Spleen (tissue), 11 donors: ENCODE data around the gene HLCS. TPM values are rescaled to one million over a fixed set of nuclear protein-coding genes. Genes with fewer than 3 reads are reported as not detected.

Experiments used
- DNase-seq: peaks from one replicate; pipeline ENCODE4 v3.0.0-alpha.2; 2020
- H3K27ac ChIP-seq, 8 donors: fragments of 200-600 bp; sonication (generic) in 7 of 8; 1 replicate in 4 of 8; 2 replicates in 4 of 8; pipeline versions ENCODE4 v1.5.0 to v1.8.0; 2016 to 2021; ENCODE audit warnings: inconsistent platforms in 4 of 8, mild to moderate bottlenecking in 4 of 8, moderate library complexity in 1 of 8
- H3K27me3 ChIP-seq, 7 donors: fragments of 200-600 bp; sonication (generic) in 6 of 7; replicated peaks in 1 of 7; 1 replicate in 4 of 7; 2 replicates in 3 of 7; pipeline versions ENCODE4 v1.5.0 to v1.8.0; 2016 to 2021; ENCODE audit warnings: inconsistent platforms in 3 of 7, mild to moderate bottlenecking in 1 of 7
- H3K36me3 ChIP-seq, 6 donors: fragments of 200-600 bp; sonication (generic) in 5 of 6; 1 replicate in 4 of 6; 2 replicates in 2 of 6; pipeline versions ENCODE4 v1.5.0 to v1.8.0; 2016 to 2021; ENCODE audit warnings: inconsistent platforms in 2 of 6
- H3K4me1 ChIP-seq, 6 donors: fragments of 200-600 bp; sonication (generic) in 5 of 6; 1 replicate in 3 of 6; 2 replicates in 3 of 6; pipeline versions ENCODE4 v1.5.0 to v1.8.0; 2016 to 2021; ENCODE audit warnings: inconsistent platforms in 3 of 6
- H3K4me3 ChIP-seq, 8 donors: fragments of 200-600 bp; sonication (generic) in 7 of 8; 1 replicate in 4 of 8; 2 replicates in 4 of 8; pipeline versions ENCODE4 v1.5.0 to v1.8.0; 2016 to 2021; ENCODE audit warnings: inconsistent platforms in 4 of 8, mild to moderate bottlenecking in 4 of 8, moderate library complexity in 2 of 8
- H3K9me3 ChIP-seq, 8 donors: fragments of 200-600 bp; sonication (generic) in 7 of 8; 1 replicate in 4 of 8; 2 replicates in 4 of 8; pipeline versions ENCODE4 v1.5.0 to v1.8.0; 2016 to 2021; ENCODE audit warnings: inconsistent platforms in 4 of 8
- POLR2A ChIP-seq, 3 donors: fragments of 450-650 bp; IDR thresholded peaks; one replicate each; pipeline ENCODE4 v1.5.1; 2017; ENCODE audit warnings: antibody characterized with exemption in 3 of 3, mild to moderate bottlenecking in 1 of 3
- POLR2AphosphoS5 ChIP-seq, 3 donors: sonication (generic); formaldehyde crosslinking; IDR thresholded peaks; one replicate each; pipeline ENCODE4 v1.5.1; 2017; ENCODE audit warnings: antibody characterized with exemption in 3 of 3
- WGBS, 5 donors: extraction: QIAGEN DNeasy Blood & Tissue Kit in 3 of 5; methylation state at CpG; one replicate each; pipeline versions ENCODE4 v1.1.5 to v1.1.7; 2013 to 2018; 5-methylcytosine and 5-hydroxymethylcytosine counted together
- intact Hi-C: fragments of 100-400 bp; cut with DNase I; formaldehyde crosslinking; loops from one replicate; pipeline ENCODE4 v1.15.0; 2023; ENCODE audit warnings: low total_unique reads
- polyA plus RNA-seq, 3 donors: library from polyadenylated mRNA; stranded (reverse); fragments of 200-250 nt; gene quantifications; one replicate each; pipeline ENCODE4 v1.2.1, GENCODE V29; 2013
- total RNA-seq, 7 donors: library from RNA; depleted of rRNA in 3 of 7; stranded (reverse); fragments of >200 nt in 3 of 7; fragmentation: NEBNext Ultra II Directional in 4 of 7; extraction: Animal tissue kit (Norgen Biotek cat#: 25700) in 4 of 7; gene quantifications; one replicate each; pipeline versions ENCODE4 v1.1.0 to v1.2.1, GENCODE V29; 2016 to 2021
- TF ChIP-seq, protein P1 (sequence below), 11 experiments: fragments of 200-600 bp in 7 of 11; fragments of 450-650 bp in 4 of 11; sonication (generic) in 4 of 11; IDR thresholded peaks in 8 of 11; conservative IDR thresholded peaks in 3 of 11; 1 replicate in 7 of 11; 2 replicates in 4 of 11; pipeline versions ENCODE4 v1.4.0 to v1.8.0; 2016 to 2021; ENCODE audit warnings: antibody characterized with exemption in 11 of 11, inconsistent platforms in 4 of 11, mild to moderate bottlenecking in 1 of 11
- donor health status: healthy with polysubstance abuse.
- donor health status: DM: no; HTN: no; CAD: no; lungs with moderate emphysema.
- donor health status: DM: no; HTN: no; CAD: no.
- donor health status: Bipolar disorder and iron deficiency.
- donor health status: healthy.
- donor health status: DM: no; HTN: no; CAD: no.
- donor health status: DM: yes; HTN: yes; CAD: no.

HLCS gene
- total and polyA plus RNA-seq, 10 donors: 1.7 to 22.8 (median 16.3) TPM

DNA sequence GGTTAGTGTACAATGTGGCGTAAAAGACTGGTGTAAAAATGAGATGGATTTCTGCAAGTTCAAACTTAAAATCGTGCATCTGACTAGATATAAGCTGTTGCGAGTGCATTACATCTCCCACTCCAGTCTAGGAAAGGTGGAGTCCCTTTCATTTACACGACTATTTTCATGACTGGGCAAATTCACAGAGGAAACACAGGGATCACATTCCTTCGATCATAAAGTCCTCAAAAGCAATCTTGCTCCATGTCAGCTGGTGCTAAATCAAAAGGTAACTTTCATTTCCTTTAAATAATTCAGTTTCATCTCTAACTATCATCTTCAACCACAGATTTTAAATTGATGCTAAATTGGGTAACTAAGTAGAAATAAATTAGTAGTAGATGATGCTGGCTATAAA is 100.0 kb downstream of the HLCS start:
- Histone ChIP-seq H3K9me3 (no peaks in the 10 kb centered on the region), H3K4me1 (peaks cover 0 to 5% (median 0%) of the 10 kb centered on the region in 6 donors), H3K36me3 (peaks cover 0 to 6% (median 0%) of the 10 kb centered on the region in 6 donors), H3K4me3 (no peak overlapping the region), H3K27me3 (no peaks in the 10 kb centered on the region), H3K27ac (no peak overlapping the region)
- DNase-seq: no peak
- 78 to 85% (median 80%) methylated on average over 5 of the region's 5 CpGs for WGBS, 5 donors
- intact Hi-C loops: no loop called here
- TF ChIP-seq POLR2A (IDR thresholded peaks at IDR 0.05): no peak
- TF ChIP-seq, protein P1, sequence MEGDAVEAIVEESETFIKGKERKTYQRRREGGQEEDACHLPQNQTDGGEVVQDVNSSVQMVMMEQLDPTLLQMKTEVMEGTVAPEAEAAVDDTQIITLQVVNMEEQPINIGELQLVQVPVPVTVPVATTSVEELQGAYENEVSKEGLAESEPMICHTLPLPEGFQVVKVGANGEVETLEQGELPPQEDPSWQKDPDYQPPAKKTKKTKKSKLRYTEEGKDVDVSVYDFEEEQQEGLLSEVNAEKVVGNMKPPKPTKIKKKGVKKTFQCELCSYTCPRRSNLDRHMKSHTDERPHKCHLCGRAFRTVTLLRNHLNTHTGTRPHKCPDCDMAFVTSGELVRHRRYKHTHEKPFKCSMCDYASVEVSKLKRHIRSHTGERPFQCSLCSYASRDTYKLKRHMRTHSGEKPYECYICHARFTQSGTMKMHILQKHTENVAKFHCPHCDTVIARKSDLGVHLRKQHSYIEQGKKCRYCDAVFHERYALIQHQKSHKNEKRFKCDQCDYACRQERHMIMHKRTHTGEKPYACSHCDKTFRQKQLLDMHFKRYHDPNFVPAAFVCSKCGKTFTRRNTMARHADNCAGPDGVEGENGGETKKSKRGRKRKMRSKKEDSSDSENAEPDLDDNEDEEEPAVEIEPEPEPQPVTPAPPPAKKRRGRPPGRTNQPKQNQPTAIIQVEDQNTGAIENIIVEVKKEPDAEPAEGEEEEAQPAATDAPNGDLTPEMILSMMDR (IDR thresholded peaks at IDR 0.05 in 8 of 11, conservative IDR thresholded peaks at IDR 0.05 in 3 of 11): no peak
- no peak for TF ChIP-seq POLR2AphosphoS5 (IDR thresholded peaks at IDR 0.05)

DNA sequence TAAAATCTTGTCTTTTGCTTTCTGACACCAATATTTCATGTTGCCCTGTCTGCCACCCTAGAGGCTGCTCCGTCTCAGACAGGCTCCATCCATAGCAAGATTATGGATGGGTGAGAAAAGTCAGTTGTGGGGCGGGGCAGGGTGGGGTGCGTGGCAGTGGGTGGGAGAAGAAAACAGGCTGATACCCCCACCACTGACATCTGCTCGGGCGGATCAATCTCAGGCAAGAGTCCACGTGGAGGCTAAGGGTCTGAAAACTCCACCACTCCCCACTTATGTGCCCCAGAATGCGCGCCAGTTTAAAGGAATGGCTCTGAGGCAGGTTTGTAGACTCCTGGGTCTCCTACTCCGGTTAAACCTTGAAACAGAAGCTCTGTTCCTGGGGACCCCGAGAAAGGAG is 101.5 kb downstream of the HLCS start:
- no peak overlapping the region for H3K27ac ChIP-seq
- peaks cover 0 to 13% (median 9%) of the 10 kb centered on the region in 6 donors for H3K4me1 ChIP-seq
- no peaks in the 10 kb centered on the region for H3K27me3 ChIP-seq
- intact Hi-C loops: no loop called here
- TF ChIP-seq, protein P1 (IDR thresholded peaks at IDR 0.05 in 8 of 11, conservative IDR thresholded peaks at IDR 0.05 in 3 of 11): no peak
- TF ChIP-seq POLR2AphosphoS5 (IDR thresholded peaks at IDR 0.05): no peak
- TF ChIP-seq POLR2A (IDR thresholded peaks at IDR 0.05): no peak
- no peak overlapping the region for H3K4me3 ChIP-seq
- DNase-seq: no peak
- WGBS, 5 donors: 87 to 96% (median 94%) methylated on average over 10 of the region's 10 CpGs
- H3K36me3 ChIP-seq: peaks cover 0 to 6% (median 0%) of the 10 kb centered on the region in 6 donors
- no peaks in the 10 kb centered on the region for H3K9me3 ChIP-seq

DNA sequence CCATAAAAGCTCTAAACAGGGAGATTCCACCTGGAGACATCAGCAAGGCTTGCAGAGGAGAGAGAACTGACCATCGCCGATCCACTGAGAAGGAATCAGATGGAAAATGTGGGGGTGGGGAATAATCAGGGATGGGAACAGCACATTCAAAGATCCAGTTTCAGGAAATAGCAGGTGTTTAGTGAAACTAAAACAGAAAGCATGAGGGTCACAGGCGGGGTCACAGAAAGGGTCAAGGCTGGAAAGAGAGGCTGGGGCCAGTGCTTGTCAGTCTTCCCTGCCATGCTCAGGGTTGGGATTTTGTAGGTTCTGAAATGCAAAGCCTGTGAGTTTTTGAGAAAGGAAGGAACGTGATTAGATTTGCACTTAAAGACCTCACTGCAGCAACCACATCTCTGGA is 103.2 kb downstream of the HLCS start:
- peaks cover 0 to 19% (median 14%) of the 10 kb centered on the region in 6 donors for H3K4me1 ChIP-seq
- peaks cover 0 to 6% (median 0%) of the 10 kb centered on the region in 6 donors for H3K36me3 ChIP-seq
- intact Hi-C loops: no loop called here
- no peak overlapping the region for H3K27ac ChIP-seq
- no peak for DNase-seq
- H3K27me3 ChIP-seq: no peaks in the 10 kb centered on the region
- no peak overlapping the region for H3K4me3 ChIP-seq
- no peaks in the 10 kb centered on the region for H3K9me3 ChIP-seq
- TF ChIP-seq POLR2AphosphoS5 (IDR thresholded peaks at IDR 0.05): no peak
- TF ChIP-seq POLR2A (IDR thresholded peaks at IDR 0.05): no peak
- TF ChIP-seq, protein P1 (IDR thresholded peaks at IDR 0.05 in 8 of 11, conservative IDR thresholded peaks at IDR 0.05 in 3 of 11): no peak
- 79 to 98% (median 87%) methylated on average over 4 of the region's 4 CpGs for WGBS, 5 donors

DNA sequence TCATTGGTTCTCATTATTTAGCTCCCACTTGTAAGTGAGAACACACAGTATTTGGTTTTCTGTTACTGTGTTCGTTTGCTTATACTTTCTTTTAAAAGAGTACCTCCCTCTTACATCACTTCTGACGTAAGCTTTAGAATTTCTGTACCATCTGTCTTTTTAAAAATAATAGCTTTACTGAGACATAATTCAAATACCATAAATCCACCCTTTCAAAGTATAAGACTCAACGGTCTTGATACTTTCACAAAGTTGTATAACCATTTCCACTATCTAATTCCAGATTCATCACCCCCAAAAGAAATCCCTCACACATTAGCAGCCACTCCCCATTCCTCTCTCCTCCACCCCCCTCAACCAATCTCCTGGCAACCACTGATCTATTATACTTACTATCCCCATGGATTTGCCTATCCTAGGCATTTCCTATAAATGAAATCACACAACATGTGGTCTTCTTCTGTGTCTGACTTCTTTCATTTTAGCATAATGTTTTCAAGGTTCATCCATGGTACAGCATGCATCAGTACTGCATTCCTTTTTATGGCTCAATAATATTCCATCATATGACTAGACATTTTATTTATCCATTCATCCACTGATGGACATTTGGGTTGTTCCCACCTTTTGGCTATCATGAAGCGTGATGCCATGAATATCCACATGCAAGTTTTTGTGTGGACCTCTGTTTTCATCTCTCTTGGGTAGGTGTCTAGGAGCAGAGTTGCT is 104.7 kb downstream of the HLCS start:
- Histone ChIP-seq H3K4me3 (no peak overlapping the region), H3K4me1 (peaks cover 0 to 19% (median 14%) of the 10 kb centered on the region in 6 donors), H3K27ac (no peak overlapping the region), H3K27me3 (no peaks in the 10 kb centered on the region), H3K36me3 (peaks cover 0 to 6% (median 0%) of the 10 kb centered on the region in 6 donors), H3K9me3 (no peaks in the 10 kb centered on the region)
- DNase-seq: no peak
- 93 to 95% (median 94%) methylated on average over 4 of the region's 4 CpGs for WGBS, 5 donors
- intact Hi-C loops: no loop called here
- TF ChIP-seq POLR2AphosphoS5 (IDR thresholded peaks at IDR 0.05) (no peak), POLR2A (IDR thresholded peaks at IDR 0.05) (no peak)
- TF ChIP-seq, protein P1 (IDR thresholded peaks at IDR 0.05 in 8 of 11, conservative IDR thresholded peaks at IDR 0.05 in 3 of 11): no peak
